Chondrocyte (in vitro differentiated cells): ENCODE results near the gene RAP1A. TPM values are rescaled to one million over a fixed set of nuclear protein-coding genes. Genes with fewer than 3 reads are reported as not detected.

Experiments
- DNase-seq: peaks from one replicate; pipeline ENCODE4 v3.0.0; 2021; ENCODE audit warnings: mixed read lengths, low spot score
- H3K27ac Mint-ChIP-seq: one replicate; pipeline ENCODE4 v1.8.0; 2021; ENCODE audit warnings: mild to moderate bottlenecking, moderate library complexity, mixed read lengths; ENCODE audit not compliant: unreplicated experiment
- H3K27me3 Mint-ChIP-seq: 2 replicates; pipeline ENCODE4 v1.8.0; 2021; ENCODE audit warnings: low read depth, mixed read lengths
- H3K36me3 Mint-ChIP-seq: 2 replicates; pipeline ENCODE4 v1.8.0; 2021; ENCODE audit warnings: low read depth, mixed read lengths
- H3K4me1 Mint-ChIP-seq: 2 replicates; pipeline ENCODE4 v1.8.0; 2021; ENCODE audit warnings: low read depth, mild to moderate bottlenecking, mixed read lengths
- H3K4me3 Mint-ChIP-seq: one replicate; pipeline ENCODE4 v1.8.0; 2021; ENCODE audit warnings: mild to moderate bottlenecking, moderate library complexity, mixed read lengths; ENCODE audit not compliant: unreplicated experiment
- H3K9me3 Mint-ChIP-seq: 2 replicates; pipeline ENCODE4 v1.8.0; 2021; ENCODE audit warnings: low read depth, mixed read lengths
- long read RNA-seq: library from polyadenylated mRNA; stranded (forward); transcript quantifications from one replicate; pipeline ENCODE4 v2.0.0, GENCODE V29; 2021
- total RNA-seq: library from RNA; stranded (reverse); gene quantifications from 3 replicates; pipeline ENCODE4 v1.2.1, GENCODE V29; 2021
- TF ChIP-seq, protein P1 (sequence below): fragments of 200-600 bp; sonication (generic); IDR thresholded peaks from 2 replicates; pipeline ENCODE4 v1.5.0; 2021; ENCODE audit warnings: antibody characterized with exemption, mild to moderate bottlenecking, moderate library complexity

The RAP1A gene
- total RNA-seq, result 53.5 to 64.0 TPM (median 60.5 TPM) in 3 replicates
- long read RNA-seq, full-length matches to known transcripts, result 15 of 24 reads
- long read RNA-seq, partial matches to known transcripts, result 2 of 24 reads
- long read RNA-seq, other reads (novel, unspliced or antisense), result 7 of 24 reads

- DNase-seq, result peak; percentile 95
Observed at GRCh38 chr1:111619635-111620440, at the start of gene RAP1A. Gene RAP1A (plus strand): TSS chr1:111619789. CDS start chr1:111691361, 71,572 bp downstream.

GRCh38 chr1:111569913-111570312 lies 49.7 kb upstream of the RAP1A start:
- TF ChIP-seq, protein P1, sequence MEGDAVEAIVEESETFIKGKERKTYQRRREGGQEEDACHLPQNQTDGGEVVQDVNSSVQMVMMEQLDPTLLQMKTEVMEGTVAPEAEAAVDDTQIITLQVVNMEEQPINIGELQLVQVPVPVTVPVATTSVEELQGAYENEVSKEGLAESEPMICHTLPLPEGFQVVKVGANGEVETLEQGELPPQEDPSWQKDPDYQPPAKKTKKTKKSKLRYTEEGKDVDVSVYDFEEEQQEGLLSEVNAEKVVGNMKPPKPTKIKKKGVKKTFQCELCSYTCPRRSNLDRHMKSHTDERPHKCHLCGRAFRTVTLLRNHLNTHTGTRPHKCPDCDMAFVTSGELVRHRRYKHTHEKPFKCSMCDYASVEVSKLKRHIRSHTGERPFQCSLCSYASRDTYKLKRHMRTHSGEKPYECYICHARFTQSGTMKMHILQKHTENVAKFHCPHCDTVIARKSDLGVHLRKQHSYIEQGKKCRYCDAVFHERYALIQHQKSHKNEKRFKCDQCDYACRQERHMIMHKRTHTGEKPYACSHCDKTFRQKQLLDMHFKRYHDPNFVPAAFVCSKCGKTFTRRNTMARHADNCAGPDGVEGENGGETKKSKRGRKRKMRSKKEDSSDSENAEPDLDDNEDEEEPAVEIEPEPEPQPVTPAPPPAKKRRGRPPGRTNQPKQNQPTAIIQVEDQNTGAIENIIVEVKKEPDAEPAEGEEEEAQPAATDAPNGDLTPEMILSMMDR, result no peak
- Mint-ChIP-seq H3K4me1 (no peaks in the 10 kb centered on the region), H3K9me3 (no peaks in the 10 kb centered on the region), H3K4me3 (no peak overlapping the region), H3K36me3 (no peaks in the 10 kb centered on the region), H3K27me3 (no peaks in the 10 kb centered on the region), H3K27ac (no peak overlapping the region)
- no peak for DNase-seq

More at GRCh38 chr1:111619635-111620440, at the start of gene RAP1A:
- H3K36me3 Mint-ChIP-seq, result no peaks in the 10 kb centered on the region
- peak within 1 kb of the TSS; percentile 87 for H3K27ac Mint-ChIP-seq
- no peaks in the 10 kb centered on the region for H3K27me3 Mint-ChIP-seq
- H3K4me3 Mint-ChIP-seq, result peak within 1 kb of the TSS; percentile 90
- no peaks in the 10 kb centered on the region for H3K9me3 Mint-ChIP-seq
- peaks cover 37% of the 10 kb centered on the region for H3K4me1 Mint-ChIP-seq
- TF ChIP-seq, protein P1, result no peak

- no peaks in the 10 kb centered on the region for H3K9me3 Mint-ChIP-seq
- H3K36me3 Mint-ChIP-seq, result no peaks in the 10 kb centered on the region
- no peaks in the 10 kb centered on the region for H3K4me1 Mint-ChIP-seq
- no peak overlapping the region for H3K27ac Mint-ChIP-seq
- no peak overlapping the region for H3K4me3 Mint-ChIP-seq
- H3K27me3 Mint-ChIP-seq, result no peaks in the 10 kb centered on the region
- no peak for DNase-seq
- TF ChIP-seq, protein P1, result peak; percentile 55
Observed at GRCh38 chr1:111570781-111571181, 48.8 kb upstream of the RAP1A start.

- DNase-seq, result no peak
- TF ChIP-seq, protein P1, result no peak
- Mint-ChIP-seq H3K4me3 (no peak overlapping the region), H3K27me3 (no peaks in the 10 kb centered on the region), H3K36me3 (no peaks in the 10 kb centered on the region), H3K9me3 (no peaks in the 10 kb centered on the region), H3K27ac (no peak overlapping the region), H3K4me1 (no peaks in the 10 kb centered on the region)
Observed at GRCh38 chr1:111571239-111571638, 48.4 kb upstream of the RAP1A start.

DNA sequence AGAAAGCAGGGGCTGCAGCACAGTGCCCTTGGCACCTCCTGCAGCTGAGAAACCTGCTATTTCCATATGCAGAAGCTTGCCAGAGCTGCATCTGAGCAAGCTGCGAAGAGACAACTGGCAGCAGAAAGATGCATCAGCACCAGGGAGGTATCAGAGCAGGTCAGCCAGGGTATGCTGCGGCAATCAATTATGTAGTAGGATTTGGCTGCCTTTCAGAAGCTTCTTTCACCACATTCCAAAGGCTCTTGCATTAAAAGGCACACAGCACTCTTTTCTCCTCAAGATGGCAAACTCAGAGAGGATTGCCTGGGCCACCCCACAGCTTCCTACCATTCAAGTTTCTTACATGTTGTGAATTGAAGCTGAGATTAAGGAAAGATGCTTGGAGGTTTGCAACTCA lies 47.6 kb upstream of the RAP1A start:
- Mint-ChIP-seq H3K9me3 (no peaks in the 10 kb centered on the region), H3K4me1 (no peaks in the 10 kb centered on the region), H3K36me3 (no peaks in the 10 kb centered on the region), H3K27me3 (no peaks in the 10 kb centered on the region), H3K4me3 (no peak overlapping the region), H3K27ac (no peak overlapping the region)
- DNase-seq, result no peak
- TF ChIP-seq, protein P1, result no peak
